ENCODE measurements around the gene NDUFB7. TPM values are rescaled to one million over a fixed set of nuclear protein-coding genes. Genes with fewer than 3 reads are reported as not detected.
"Not testable (repeated sequence)": the region's sequence is repeated elsewhere in the genome, so short reads cannot be mapped to it uniquely, and the experiment has no call there.

The NDUFB7 gene
- total and polyA plus RNA-seq, 2 of the 8 experiments (the other 6 are each of a cell fraction or from before 2014, with no cell fraction given): 151 to 740 TPM

DNA sequence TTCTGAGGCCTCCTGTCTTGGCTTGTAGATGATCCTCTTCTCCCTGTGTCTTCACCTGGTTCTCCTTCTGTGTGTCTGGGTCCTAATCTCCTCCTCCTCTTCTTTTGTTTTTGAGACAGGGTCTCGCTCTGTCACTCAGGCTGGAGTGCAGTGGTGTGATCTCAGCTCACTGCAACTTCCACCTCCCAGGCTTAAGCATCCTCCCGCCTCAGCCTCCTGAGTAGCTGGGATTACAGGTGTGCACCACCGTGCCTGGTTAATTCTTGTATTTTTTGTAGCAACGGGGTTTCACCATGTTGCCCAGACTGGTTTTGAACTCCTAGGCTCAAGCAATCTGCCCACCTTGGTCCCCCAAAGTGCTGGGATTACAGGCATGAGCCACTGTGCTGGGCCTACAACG lies 40.4 kb upstream of the NDUFB7 start:
- H3K18ac ChIP-seq (ENCODE audit: extremely low read depth, low read length); H3K79me2 ChIP-seq (ENCODE audit: control insufficient read depth in 1 of 2, insufficient read depth in 2 of 2, low read length in 2 of 2); POLR2A ChIA-PET (ENCODE audit: partially characterized antibody); H3K23ac ChIP-seq (ENCODE audit: insufficient read length); H2BK5ac ChIP-seq (ENCODE audit: low read depth, low read length); H3K79me1 ChIP-seq (ENCODE audit: low read depth, low read length); H3K56ac ChIP-seq (replicated peaks; ENCODE audit: insufficient read length, low read depth, low read length); H3K4ac ChIP-seq (replicated peaks; ENCODE audit: insufficient read length, low read depth, low read length); H3K27ac ChIP-seq (ENCODE audit: low read depth, low read length); H3K23me2 ChIP-seq (ENCODE audit: low read depth, low read length); H3K9ac ChIP-seq (replicated peaks in 1 of 4; ENCODE audit: extremely low read depth in 1 of 4, low read depth in 3 of 4, low read length in 3 of 4); H2BK120ac ChIP-seq (replicated peaks; ENCODE audit: low read depth, low read length); H2BK20ac ChIP-seq (ENCODE audit: low read length); H2AFZ ChIP-seq (ENCODE audit: low read length); H3K4me3 ChIP-seq (ENCODE audit: extremely low read depth in 1 of 4, insufficient read depth in 2 of 4, low read depth in 3 of 4, low read length in 4 of 4); H2BK12ac ChIP-seq (ENCODE audit: low read depth, low read length); DNase-seq (ENCODE audit: low read depth in 1 of 2, low spot score in 2 of 2); H2BK15ac ChIP-seq (ENCODE audit: low read length); H3K36me3 ChIP-seq (ENCODE audit: control insufficient read depth in 2 of 4, insufficient read depth in 4 of 4, low read length in 3 of 4); FAIRE-seq; H3K4me1 ChIP-seq (replicated peaks in 1 of 4; ENCODE audit: control insufficient read depth in 3 of 4, insufficient read depth in 4 of 4, low read length in 3 of 4); H4K91ac ChIP-seq (replicated peaks; ENCODE audit: insufficient read length, low read length); H3K4me2 ChIP-seq (ENCODE audit: insufficient read depth in 1 of 2, low read depth in 2 of 2, low read length in 2 of 2); H4K8ac ChIP-seq (ENCODE audit: extremely low read depth, insufficient read depth, low read length); H4K5ac ChIP-seq (ENCODE audit: insufficient read length, low read depth, low read length); H3K27me3 ChIP-seq (replicated peaks in 1 of 4; ENCODE audit: control insufficient read depth in 3 of 4, extremely low read depth in 1 of 4, insufficient read depth in 3 of 4, low read length in 3 of 4); H4K20me1 ChIP-seq (replicated peaks in 1 of 2; ENCODE audit: control insufficient read depth in 1 of 2, insufficient read depth in 2 of 2, low read length in 2 of 2); H2AK5ac ChIP-seq (ENCODE audit: low read depth, low read length); H3K14ac ChIP-seq (ENCODE audit: insufficient read length): not testable (repeated sequence)
- H3K9me3 ChIP-seq (ENCODE audit: insufficient read depth in 2 of 2, low read depth in 1 of 2, low read length in 1 of 2): peaks cover 43 to 64% of the 10 kb centered on the region in 2 experiments
- 57% methylated on average over 5 of the region's 5 CpGs; no CpG with 5 or more reads in 1 of the 2 experiments for WGBS, 2 experiments (ENCODE audit: extremely low coverage in 1 of 2, insufficient coverage in 1 of 2, insufficient read length in 1 of 2, insufficient replicate concordance in 2 of 2, low coverage in 1 of 2, low lambda C conversion rate in 2 of 2, missing lambda C conversion rate in 1 of 2)
- CTCF ChIA-PET (ENCODE audit: partially characterized antibody): interaction anchor here (1.6 kb wide), 1 partner anchor 71 kb away, joined by 3 read pairs; no protein-coding TSS in a partner anchor

All from H1 (cell line).